Stimulated activated CD4-positive, alpha-beta T cell treated with anti-CD3 and anti-CD28 coated beads, TNF-alpha, amount 100 ng/mL, for 4 hours (primary cell): ENCODE measurements around the gene LPP.

Experiments
- DNase-seq, 3 experiments: peaks; one replicate each; pipeline ENCODE4 v3.0.0-alpha.2; 2020; ENCODE audit warnings: low read depth in 3 of 3

Gene LPP

GRCh38 chr3:188137051-188137450, 16.9 kb upstream of the LPP start:
- no peak for DNase-seq

GRCh38 chr3:188139466-188139865, 14.5 kb upstream of the LPP start:
- DNase-seq: no peak

- DNase-seq: no peak
Measured at GRCh38 chr3:188146219-188146618, 7.7 kb upstream of the LPP start.

- DNase-seq: no peak
Measured at GRCh38 chr3:188147782-188148181, 6.2 kb upstream of the LPP start.

GRCh38 chr3:188148318-188148717, 5.6 kb upstream of the LPP start:
- DNase-seq: no peak

- DNase-seq: no peak
Measured at GRCh38 chr3:188149587-188149986, 4.4 kb upstream of the LPP start.

- DNase-seq: no peak
Measured at GRCh38 chr3:188150982-188151381, 3.0 kb upstream of the LPP start.

GRCh38 chr3:188151438-188151837, 2.5 kb upstream of the LPP start:
- no peak for DNase-seq

GRCh38 chr3:188152660-188153436, 1.1 kb upstream of the LPP start:
- no peak for DNase-seq

- DNase-seq: peak in 1 of 3 experiments; percentile 24
Measured at GRCh38 chr3:188153437-188154013, 432 bp upstream of the LPP start.

GRCh38 chr3:188154809-188155574, 1.0 kb downstream of the LPP start:
- no peak for DNase-seq

- no peak for DNase-seq
Measured at GRCh38 chr3:188156056-188156455, 2.1 kb downstream of the LPP start.

GRCh38 chr3:188157407-188157806, 3.5 kb downstream of the LPP start:
- no peak for DNase-seq

GRCh38 chr3:188157971-188158370, 4.0 kb downstream of the LPP start:
- DNase-seq: no peak

- DNase-seq: no peak
Measured at GRCh38 chr3:188158731-188159310, 4.9 kb downstream of the LPP start.

- no peak for DNase-seq
Measured at GRCh38 chr3:188160751-188161150, 6.8 kb downstream of the LPP start.

- DNase-seq: peak in 1 of 3 experiments; percentile 31
Measured at GRCh38 chr3:188164248-188164687, 10.3 kb downstream of the LPP start.

- DNase-seq: no peak
Measured at GRCh38 chr3:188165596-188165995, 11.6 kb downstream of the LPP start.

GRCh38 chr3:188166441-188166840, 12.5 kb downstream of the LPP start:
- DNase-seq: no peak

GRCh38 chr3:188168186-188168585, 14.2 kb downstream of the LPP start:
- no peak for DNase-seq

GRCh38 chr3:188168648-188169047, 14.7 kb downstream of the LPP start:
- DNase-seq: no peak

- no peak for DNase-seq
Measured at GRCh38 chr3:188169830-188170455, 16.0 kb downstream of the LPP start.
